Activated naive CD4-positive, alpha-beta T cell treated with anti-CD3 and anti-CD28 coated beads, Interleukin-2, amount 50 U/mL, for 16 hours (primary cell): ENCODE data around the gene MACROH2A1.
A peak's percentile ranks its signal among the peaks of the same experiment; 100 is the strongest.

Experiments
- DNase-seq: peaks from one replicate; pipeline ENCODE4 v3.0.0-alpha.2; 2020

MACROH2A1 gene

DNA sequence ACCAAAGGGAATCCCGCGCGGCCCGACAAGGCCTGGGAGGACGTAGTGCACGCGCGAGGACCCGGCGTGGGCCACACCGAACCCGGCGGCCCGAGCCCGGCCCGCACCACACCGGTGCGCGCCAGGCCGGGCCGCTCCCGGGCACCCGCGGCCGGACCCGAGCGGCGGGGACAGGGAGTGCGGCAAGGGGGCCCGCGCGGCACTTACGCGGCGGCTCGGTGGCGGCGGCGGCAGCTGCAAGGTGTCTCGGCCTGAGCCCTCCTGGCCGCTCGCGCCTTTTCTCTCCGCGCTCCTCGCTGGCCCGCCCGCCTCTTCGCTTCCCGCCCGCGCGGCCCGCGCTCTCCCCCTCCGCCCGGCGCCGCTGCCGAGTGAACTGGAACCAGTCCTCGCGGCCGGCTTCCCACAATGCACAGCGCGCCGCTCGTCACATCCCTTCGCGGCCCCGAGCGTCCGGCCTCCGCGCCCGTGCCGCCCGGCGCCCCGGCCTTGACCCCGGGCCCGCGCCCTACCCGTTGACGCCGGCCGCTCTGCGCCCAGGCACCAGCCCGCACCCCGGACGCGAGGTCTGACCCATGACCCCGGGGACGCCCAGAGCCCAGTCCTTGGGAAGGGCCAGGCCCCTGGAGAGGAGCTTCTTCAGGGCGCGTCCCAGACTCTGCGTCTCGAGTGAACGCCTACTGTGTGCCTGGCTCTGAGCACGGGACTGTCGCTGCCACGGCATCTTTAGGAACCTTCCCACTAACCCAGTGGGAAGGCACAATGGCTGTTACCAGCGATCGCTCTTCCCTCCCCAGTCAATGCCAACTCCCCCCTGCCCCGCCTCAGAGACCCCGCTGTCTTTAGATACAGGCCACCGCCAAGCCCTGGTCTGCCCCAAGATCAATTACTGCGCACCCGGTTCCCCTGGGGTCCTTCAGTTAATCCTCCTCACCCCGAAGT lies at the start of gene MACROH2A1:
Gene MACROH2A1 (minus strand): TSS at position 377 of the 939 bp plus-strand sequence. CDS start 10,138 bp downstream, outside the sequence.
- peak; percentile 84 for DNase-seq

DNA sequence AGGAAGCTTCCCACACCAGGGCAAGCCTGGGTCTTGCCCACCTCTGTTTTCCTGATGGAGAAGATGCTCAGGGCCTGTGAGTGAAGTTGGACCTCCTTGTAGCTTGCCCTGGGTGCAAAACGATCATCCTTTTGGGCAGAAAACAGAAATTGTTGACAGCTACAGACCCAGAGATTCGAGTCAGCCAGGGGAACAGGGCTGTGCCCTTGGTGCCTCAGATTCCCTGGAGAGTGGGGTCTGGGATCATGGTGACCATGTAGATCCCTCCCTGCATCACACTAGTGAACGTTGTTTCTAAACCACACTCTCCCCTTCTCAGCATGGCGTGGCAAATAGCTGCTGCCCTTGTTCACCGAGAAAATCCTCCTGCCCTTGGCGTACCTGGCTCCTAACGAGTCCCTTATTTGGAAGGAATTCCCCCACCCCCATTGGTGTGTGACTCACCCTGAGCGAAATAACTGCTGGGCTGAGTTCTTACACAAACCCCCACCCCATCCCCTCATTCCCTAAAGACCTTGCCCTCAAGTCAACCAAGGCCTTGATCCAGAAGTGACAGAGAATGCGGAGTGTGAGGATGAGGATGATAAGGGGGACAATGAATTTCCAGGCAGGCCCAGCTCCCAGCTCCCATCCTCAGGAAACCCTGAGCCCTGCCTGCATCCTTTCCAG lies 49.2 kb upstream of the MACROH2A1 start:
- DNase-seq: no peak

DNA sequence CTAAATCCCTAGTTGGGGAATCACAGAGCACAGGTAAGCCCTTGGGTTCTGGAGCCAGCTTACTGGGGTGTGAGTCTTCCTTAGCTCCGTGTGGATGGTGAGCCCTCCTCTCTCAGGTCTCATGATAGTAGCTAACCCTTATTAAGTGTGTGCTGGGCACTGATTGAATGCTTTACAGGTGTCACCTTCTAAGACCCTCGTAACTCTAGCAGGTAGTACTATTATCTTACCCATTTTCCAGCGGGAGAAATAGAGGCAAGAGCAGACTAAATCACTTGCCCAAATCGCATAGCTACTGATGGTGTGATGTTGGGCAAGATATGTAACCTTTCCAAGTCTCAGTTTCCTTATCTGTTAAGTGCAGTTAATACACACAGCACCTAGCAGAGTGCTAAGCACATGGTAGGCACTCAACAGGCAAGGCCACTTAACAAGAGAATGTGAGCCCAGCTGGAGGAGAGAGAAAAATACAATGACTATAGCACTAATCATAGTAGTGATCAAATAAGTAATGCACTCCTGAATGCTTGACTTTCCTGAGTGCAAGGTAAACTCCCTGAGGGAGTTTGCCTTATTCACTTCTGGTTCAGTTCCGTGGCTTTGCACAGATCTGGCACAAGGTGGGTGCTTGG lies 48.4 kb upstream of the MACROH2A1 start, which contains the start of gene DCANP1:
Gene DCANP1 (minus strand): TSS at position 51 of the 632 bp plus-strand sequence. CDS start 240 bp downstream, outside the sequence.
- no peak for DNase-seq

DNA sequence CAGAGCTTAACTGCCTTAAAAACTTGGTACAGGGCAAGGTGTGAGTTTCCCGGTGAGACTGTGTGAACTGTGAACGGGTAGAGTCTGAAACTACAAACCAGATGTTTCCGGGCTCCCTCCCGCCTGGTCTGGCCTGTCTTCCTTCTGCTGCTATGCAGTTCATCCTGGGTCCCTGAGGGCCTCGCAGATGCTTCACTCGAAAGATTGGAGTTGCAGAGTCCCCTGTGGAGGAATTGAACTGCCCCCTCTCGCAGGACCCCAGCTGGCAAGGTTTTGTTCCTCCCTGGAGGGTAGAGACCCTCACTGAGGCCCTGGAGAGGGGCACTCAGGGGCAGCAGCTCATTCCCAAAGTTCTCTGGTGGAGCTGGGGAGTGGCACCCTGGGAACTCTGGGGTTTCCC lies 47.6 kb upstream of the MACROH2A1 start:
- DNase-seq: no peak

GRCh38 chr5:135446206-135446605 lies 47.2 kb upstream of the MACROH2A1 start:
- DNase-seq: no peak

DNA sequence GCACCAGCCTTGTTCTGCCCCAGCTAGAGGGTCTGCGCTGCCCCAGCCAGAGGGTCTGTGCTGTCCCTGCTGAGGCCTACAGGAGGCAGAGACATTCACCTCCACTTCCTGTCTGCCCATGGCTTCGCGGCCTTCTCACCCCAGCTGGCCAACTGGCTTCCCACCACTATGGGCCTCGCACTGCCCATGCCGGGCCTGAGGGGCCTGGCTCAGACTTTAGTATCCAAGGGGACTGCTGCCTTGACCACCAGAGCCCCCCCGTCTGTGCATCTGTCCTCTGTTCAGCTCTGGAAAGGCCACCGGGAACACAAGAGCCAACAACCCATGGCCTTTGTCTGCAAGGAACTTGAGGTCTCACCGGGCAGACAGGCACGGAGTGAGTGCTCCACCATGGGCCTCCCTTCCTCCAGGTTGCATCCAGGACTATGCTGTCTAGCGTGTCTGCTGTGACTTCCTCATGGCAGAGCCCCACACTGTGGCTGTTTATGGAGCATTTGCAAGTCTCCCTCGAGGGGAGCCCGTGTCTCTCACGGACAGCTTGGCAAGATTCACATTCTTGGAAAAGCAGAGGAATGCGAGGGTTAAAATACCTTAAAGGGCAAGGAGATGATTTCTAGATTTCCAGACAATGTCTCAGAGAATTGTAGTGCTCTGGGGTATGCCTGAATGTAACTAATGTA lies 46.4 kb upstream of the MACROH2A1 start:
- DNase-seq: no peak

DNA sequence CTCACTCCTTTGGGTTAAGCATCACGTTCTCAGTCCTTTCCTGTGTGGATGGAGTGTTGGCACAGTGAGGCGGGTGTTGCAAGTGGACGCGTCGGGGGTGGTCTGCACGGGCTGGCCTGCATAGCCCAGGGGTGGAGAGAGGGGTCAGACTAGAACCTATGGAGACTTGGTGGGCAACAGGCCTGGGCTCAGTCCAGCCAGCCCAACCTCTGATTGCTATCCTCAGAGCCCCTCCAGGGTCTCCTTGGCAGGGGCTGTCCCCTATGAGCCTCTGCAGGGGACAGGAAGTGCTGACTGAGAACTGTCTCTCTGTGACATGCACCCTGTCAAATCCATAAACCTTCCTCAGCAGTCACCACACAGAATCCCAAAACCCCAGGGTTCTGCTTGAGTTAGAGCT lies 45.9 kb upstream of the MACROH2A1 start:
- DNase-seq: no peak

DNA sequence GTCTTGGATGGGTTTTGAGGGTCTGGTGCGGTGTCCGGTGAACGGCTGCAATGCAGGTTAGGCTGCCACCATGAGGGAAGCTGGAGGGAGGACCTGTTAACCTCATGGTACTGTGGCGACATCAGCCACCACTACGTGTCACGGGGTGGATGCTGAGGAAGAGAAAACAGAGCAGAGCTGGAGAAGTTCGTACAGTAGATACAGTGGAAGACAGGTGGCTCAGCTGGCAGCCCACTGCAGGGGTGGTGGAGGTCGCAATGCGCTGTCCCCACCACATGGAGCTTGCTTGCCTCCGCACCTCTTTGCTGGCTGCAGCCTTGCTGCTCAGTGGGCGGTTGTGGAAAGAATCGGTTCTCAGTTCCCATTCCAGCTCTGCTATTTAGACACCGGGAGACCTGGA lies 45.3 kb upstream of the MACROH2A1 start:
- DNase-seq: no peak

DNA sequence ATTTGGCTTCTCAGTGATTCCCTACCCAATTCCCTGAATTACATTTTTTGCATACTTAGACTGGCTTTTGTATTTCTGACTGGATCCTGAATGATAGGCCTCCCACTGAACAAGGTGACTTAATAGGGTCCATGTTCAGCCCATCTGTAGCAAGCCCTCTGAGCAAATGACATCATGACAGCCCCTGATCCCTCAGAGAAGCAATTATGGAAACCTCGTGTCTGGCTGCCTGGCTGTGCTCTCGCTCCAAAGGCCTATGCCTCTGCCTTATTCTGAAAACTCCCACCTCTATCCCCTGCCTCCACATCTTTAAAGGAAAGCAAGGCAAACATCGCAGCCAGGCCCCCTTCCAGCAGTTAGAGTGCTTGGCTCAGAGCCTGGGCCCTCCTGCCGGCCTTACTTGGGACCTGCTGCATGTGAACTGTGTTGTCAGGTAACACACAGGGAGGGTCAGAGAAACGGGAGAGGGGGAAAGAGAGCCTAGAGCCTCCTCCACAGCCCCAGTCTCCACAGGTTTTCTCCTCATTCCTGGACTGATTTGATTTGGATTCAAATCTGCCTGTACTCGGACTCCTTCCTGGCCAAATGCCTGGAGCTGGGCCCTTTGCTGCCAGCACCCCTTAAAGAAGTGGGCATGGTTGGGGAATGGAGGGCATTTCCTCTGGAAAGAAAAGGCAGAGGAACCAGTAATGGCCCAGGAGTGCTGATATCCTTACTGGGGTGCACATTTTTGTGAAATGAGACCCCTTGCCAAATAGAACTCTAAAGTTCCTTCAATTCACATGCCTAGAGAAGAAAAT lies 44.3 kb upstream of the MACROH2A1 start:
- no peak for DNase-seq

- DNase-seq: no peak
These were observed 43.6 kb upstream of the MACROH2A1 start for GRCh38 chr5:135442431-135443160.

GRCh38 chr5:135441919-135442318 lies 42.9 kb upstream of the MACROH2A1 start:
- no peak for DNase-seq

DNA sequence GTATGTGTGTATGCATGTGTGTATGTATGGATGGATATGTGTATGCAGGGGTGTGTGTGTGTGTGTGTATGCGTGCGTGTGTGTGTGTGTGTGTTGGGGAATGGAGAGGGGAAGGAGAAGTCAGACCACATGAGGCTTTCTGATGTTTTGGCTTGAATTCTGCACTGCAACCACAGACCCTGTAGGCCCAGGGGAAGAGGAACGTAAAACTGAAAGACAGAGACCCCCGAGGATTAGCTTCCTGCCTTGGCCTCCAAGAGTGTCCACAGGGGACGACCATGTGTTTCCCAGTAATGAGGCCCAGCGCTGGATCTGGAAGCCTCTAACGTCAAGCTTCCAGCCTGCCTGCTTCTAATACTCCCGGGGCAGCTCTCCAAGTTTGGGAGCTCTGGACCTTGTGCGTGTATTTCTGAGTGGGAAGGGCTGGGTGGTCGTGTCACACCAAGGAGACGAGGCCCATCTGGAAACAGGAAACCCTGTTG lies 42.4 kb upstream of the MACROH2A1 start:
- no peak for DNase-seq

DNA sequence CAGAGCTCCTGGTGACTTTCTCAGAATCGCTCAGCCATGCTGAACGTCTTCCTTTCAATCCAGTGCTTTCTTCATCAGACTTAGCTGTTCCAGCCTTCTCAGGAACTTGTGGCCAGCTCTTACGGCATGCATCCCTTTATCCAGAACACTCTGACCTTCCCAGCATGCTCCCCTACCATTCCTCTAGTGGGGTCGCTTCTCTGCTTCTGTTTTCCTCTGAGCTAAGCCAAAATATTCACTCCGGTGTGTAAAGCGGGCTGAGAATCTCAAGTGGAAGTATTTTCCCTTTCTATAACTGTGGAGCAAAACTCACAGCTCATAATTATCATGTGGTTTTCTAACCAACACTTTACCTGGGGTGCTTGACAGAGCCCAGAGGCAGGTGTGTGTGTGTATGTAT lies 41.9 kb upstream of the MACROH2A1 start:
- no peak for DNase-seq

DNA sequence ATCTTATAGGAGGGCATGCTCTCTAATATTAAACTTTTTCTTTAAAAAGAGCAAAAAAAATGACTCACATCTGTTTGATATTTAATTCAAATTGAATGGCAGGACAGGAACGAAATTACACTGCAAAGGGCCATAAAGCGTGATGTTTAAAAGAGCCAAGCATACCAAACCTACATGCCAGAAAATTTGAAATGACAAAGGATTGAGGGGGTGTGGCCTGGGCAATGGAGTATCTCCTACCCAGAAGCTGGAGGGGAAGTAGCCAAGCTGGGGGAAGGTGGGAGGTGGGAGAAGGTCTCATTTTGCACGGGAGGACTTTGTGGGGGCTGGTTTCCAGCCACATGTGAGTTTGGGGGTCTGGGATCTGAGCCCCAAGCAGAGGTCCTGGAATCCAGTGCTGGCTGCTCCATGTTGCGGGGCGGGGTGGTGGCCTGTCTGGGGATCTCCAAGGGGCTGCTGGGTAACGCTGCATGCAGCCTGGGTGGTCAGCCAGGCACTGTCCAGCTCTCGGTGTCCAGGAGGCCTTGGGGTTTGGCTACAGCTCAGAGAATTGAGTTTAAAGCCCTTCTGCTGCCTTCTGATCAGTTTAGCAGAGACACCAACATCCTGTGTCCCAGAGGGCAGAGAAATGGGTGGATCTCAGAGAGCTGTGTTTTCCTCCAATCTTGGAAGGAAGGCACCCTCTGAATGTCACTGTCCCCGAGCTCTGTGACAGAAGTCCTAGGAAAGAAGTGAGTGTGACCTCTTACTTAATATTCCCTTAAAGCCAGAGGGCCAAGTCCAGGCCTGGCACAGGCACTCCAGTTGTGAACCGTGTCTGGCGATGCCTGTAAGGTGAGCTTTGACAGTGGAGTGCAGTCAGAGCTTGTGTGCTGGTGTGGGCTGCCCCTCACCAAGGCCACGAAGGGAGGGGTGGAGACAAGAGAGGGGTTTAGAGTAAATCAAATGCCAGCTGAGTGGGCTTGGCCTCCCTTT lies 40.5 kb upstream of the MACROH2A1 start:
- no peak for DNase-seq

DNA sequence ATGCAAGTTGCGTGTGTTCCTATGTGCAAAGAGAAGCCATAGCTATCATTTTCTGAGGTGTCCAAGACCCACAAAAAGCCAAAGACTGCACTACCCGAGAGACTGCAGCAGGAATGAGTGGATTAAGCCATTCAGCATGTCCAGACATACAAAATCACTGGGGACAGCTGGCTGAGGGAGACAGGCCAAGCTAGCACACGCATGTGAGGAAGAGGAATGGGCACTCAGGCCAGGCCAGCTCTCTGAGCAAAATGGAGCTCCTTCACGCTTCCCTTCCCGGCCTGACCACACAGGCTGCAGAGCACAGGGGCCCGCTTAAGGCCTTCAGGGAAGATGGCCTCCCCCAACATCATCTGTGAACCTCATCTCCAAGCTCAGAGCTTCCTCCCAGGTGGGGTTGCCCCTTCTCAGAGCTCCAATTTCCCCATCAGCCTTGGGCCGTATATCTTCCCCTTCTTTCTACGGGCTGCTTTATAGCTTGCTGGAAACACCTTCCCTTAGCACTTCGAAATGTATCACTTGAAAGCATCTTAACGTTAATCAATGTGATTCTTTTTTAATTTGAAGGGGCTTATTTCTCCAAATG lies 39.7 kb upstream of the MACROH2A1 start:
- no peak for DNase-seq

DNA sequence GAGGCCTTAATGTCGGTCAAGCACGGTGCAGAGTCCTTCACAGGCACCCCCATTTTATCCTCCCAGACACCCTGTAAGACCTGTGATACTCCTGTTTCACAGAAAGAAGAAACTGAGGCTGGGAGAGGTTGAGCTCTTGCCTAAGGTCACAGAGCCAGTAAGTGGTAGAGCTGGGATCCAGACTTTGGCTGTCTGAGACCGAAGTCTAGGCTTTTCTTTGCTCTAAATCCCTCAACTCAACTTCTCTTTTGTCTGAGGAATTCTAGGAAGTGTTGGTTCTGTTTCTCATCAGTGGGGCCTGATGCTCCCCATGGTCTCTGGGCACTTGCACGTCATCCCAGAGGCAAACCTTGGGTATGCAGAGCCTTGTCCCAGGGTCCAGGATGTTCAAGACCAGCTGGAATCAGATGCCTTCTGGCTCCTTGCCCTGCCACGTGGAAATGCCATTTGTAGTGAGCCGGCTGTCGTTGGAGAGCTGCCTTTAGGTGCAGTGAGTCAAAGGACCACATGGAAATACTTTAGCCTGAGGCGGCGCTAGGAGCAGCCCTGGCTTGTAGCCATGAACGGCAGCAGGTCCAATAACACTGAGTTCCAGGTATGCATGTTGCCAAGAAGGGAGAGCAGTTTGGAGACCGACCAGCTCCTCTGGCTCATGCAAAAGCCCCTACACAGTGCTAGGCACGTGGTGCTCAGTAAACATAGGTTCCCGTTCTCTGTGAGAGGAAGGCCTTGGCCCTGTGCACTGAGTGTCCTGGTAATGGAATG lies 38.9 kb upstream of the MACROH2A1 start:
- DNase-seq: no peak

DNA sequence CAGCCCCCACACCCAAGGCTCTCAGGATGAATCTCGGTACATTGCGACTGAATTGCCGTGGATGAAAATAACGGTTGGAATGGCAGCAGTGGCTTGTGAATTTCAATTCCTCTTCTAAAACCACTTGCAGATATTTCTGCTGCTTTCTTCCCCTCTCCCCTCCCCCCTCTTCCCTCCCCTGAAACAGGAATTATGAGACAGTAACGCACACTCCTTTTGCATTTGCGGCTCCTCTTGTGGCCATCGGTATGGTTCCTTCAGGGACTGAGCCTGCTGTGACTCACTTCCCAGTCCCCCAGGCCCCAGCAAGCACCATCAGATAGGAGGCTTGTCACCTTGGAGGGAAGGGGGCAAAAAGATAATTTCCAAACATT lies 38.4 kb upstream of the MACROH2A1 start:
- no peak for DNase-seq

DNA sequence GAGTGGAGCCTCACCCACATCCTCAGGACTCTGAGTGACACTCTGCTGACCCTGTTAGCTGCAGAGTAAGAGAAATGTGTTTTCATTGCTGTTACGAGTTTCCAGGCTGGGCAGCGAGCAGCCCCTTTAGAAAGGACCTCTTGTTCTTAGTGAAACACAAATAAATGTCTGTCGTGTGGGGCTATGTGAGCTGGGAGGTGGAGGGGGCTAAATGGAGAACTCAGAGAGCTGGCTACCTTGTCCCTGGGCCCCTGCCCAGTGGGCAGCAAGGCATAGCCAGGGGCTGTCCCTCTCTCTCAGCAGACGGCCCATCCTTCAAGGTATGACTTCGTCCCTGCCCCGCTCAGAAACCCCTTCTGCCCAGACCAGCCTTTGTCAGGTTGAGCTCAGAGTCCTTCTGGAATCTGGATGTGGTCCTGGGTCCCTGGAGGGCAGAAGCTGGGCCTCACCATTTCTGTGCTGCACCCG lies 38.0 kb upstream of the MACROH2A1 start:
- no peak for DNase-seq
